ENCODE data around the gene TMEM156. TPM values are rescaled to one million over a fixed set of nuclear protein-coding genes. Genes with fewer than 3 reads are reported as not detected.

Gene TMEM156
- total and polyA plus RNA-seq, 10 donors, result 10.5 to 76.1 (median 17.0) TPM

GRCh38 chr4:38919494-38919893 is 112.7 kb downstream of the TMEM156 start:
- DNase-seq, result no peak
- Histone ChIP-seq H3K9me3 (no peaks in the 10 kb centered on the region), H3K36me3 (peaks cover 0 to 80% (median 5%) of the 10 kb centered on the region in 6 donors), H3K4me1 (peaks cover 0 to 25% (median 7%) of the 10 kb centered on the region in 6 donors), H3K27ac (no peak overlapping the region), H3K4me3 (no peak overlapping the region), H3K27me3 (replicated peaks in 1 of 7) (no peaks in the 10 kb centered on the region)
- 95 to 100% (median 97%) methylated on average over 3 of the region's 3 CpGs for WGBS, 5 donors
- TF ChIP-seq POLR2A (IDR thresholded peaks at IDR 0.05), result no peak
- TF ChIP-seq POLR2AphosphoS5 (IDR thresholded peaks at IDR 0.05), result no peak
- no peak for TF ChIP-seq CTCF (IDR thresholded peaks at IDR 0.05 in 8 of 11, conservative IDR thresholded peaks at IDR 0.05 in 3 of 11)
- intact Hi-C loops (cut with DNase I; ENCODE audit: low total_unique reads), result no loop called here

GRCh38 chr4:38917481-38918025 is 114.7 kb downstream of the TMEM156 start:
- DNase-seq, result no peak
- no peak for TF ChIP-seq CTCF (IDR thresholded peaks at IDR 0.05 in 8 of 11, conservative IDR thresholded peaks at IDR 0.05 in 3 of 11)
- no peak for TF ChIP-seq POLR2AphosphoS5 (IDR thresholded peaks at IDR 0.05)
- no peak for TF ChIP-seq POLR2A (IDR thresholded peaks at IDR 0.05)
- intact Hi-C loops (cut with DNase I; ENCODE audit: low total_unique reads), result no loop called here
- Histone ChIP-seq H3K27ac (no peak overlapping the region), H3K36me3 (peaks cover 0 to 84% (median 5%) of the 10 kb centered on the region in 6 donors), H3K9me3 (no peaks in the 10 kb centered on the region), H3K4me1 (peaks cover 0 to 28% (median 4%) of the 10 kb centered on the region in 6 donors), H3K27me3 (replicated peaks in 1 of 7) (no peaks in the 10 kb centered on the region), H3K4me3 (no peak overlapping the region)
- WGBS, 5 donors, result 85 to 97% (median 87%) methylated on average over 8 of the region's 8 CpGs

Other genes with a start within 250 kb of the TMEM156 start
- 10 to 100 TPM; 29.6 to 70.1 (median 42.0) TPM for gene TLR10, start 249.4 kb downstream of the TMEM156 start, total RNA-seq
- gene TLR10, start 249.4 kb downstream of the TMEM156 start, polyA plus RNA-seq, result 10 to 100 TPM; 46.2 to 81.4 (median 68.1) TPM
- 100 to 1,000 TPM in 5 of 7 donors, 10 to 100 TPM in 2; 84.9 to 190 (median 119) TPM for gene TLR1, start 227.6 kb downstream of the TMEM156 start, total RNA-seq
- gene TLR1, start 227.6 kb downstream of the TMEM156 start, polyA plus RNA-seq, result 10 to 100 TPM in 2 of 3 donors, 1 to 10 TPM in 1; 7.6 to 10.8 (median 10.5) TPM
- 10 to 100 TPM; 23.2 to 55.1 (median 37.5) TPM for gene TLR6, start 175.6 kb downstream of the TMEM156 start, total RNA-seq
- gene TLR6, start 175.6 kb downstream of the TMEM156 start, polyA plus RNA-seq, result 10 to 100 TPM in 2 of 3 donors, 1 to 10 TPM in 1; 5.5 to 10.7 (median 10.3) TPM
- gene FAM114A1, start 164.6 kb downstream of the TMEM156 start, total RNA-seq, result 10 to 100 TPM; 16.2 to 50.2 (median 26.7) TPM
- 1 to 10 TPM; 3.9 to 8.7 (median 4.5) TPM for gene FAM114A1, start 164.6 kb downstream of the TMEM156 start, polyA plus RNA-seq
- gene KLHL5, start 29.8 kb upstream of the TMEM156 start, total RNA-seq, result 10 to 100 TPM; 32.1 to 46.9 (median 40.4) TPM
- gene KLHL5, start 29.8 kb upstream of the TMEM156 start, polyA plus RNA-seq, result 10 to 100 TPM in 1 of 3 donors, 1 to 10 TPM in 2; 7.5 to 10.2 (median 9.3) TPM
- gene WDR19, start 150.1 kb upstream of the TMEM156 start, total RNA-seq, result 10 to 100 TPM; 19.6 to 34.7 (median 25.2) TPM
- 10 to 100 TPM; 17.7 to 48.3 (median 24.0) TPM for gene WDR19, start 150.1 kb upstream of the TMEM156 start, polyA plus RNA-seq

All from spleen (tissue), 11 donors.